Neural progenitor cell (in vitro differentiated cells): Measurements from ENCODE around the gene SART1. TPM values are rescaled to one million over a fixed set of nuclear protein-coding genes. Genes with fewer than 3 reads are reported as not detected.

ENCODE experiments used
- DNase-seq: peaks from one replicate; pipeline ENCODE4 v3.0.0-alpha.2; 2016; ENCODE audit warnings: low spot score
- H2AFZ ChIP-seq: fragments of 200-600 bp; sonication (generic); replicated peaks from 2 replicates; pipeline ENCODE4 v1.6.1; 2016; ENCODE audit warnings: antibody characterized with exemption
- H3F3A ChIP-seq: fragments of 200-600 bp; sonication (generic); 2 replicates; pipeline ENCODE4 v1.6.1; 2016; ENCODE audit warnings: antibody characterized with exemption, low read depth
- H3K27ac ChIP-seq: fragments of 200-600 bp; sonication (generic); 2 replicates; pipeline ENCODE4 v1.5.1; 2016; ENCODE audit warnings: mild to moderate bottlenecking
- H3K27me3 ChIP-seq: fragments of 200-600 bp; sonication (generic); 2 replicates; pipeline ENCODE4 v1.6.1; 2016; ENCODE audit warnings: mild to moderate bottlenecking, moderate library complexity
- H3K36me3 ChIP-seq: fragments of 200-600 bp; sonication (generic); 2 replicates; pipeline ENCODE4 v1.5.1; 2016
- H3K4me1 ChIP-seq: fragments of 200-600 bp; sonication (generic); 2 replicates; pipeline ENCODE4 v1.6.1; 2016; ENCODE audit warnings: mixed run types
- H3K4me2 ChIP-seq: fragments of 200-600 bp; sonication (generic); 2 replicates; pipeline ENCODE4 v1.6.1; 2016
- H3K4me3 ChIP-seq: fragments of 200-600 bp; sonication (generic); 2 replicates; pipeline ENCODE4 v1.5.1; 2016
- H3K79me2 ChIP-seq: fragments of 200-600 bp; sonication (generic); 2 replicates; pipeline ENCODE4 v1.6.1; 2016; ENCODE audit warnings: low read depth
- H3K9ac ChIP-seq: fragments of 200-600 bp; sonication (generic); 2 replicates; pipeline ENCODE4 v1.6.1; 2016
- H3K9me3 ChIP-seq: fragments of 200-600 bp; sonication (generic); 2 replicates; pipeline ENCODE4 v1.5.1; 2016; ENCODE audit warnings: low read depth
- H4K20me1 ChIP-seq: fragments of 200-600 bp; sonication (generic); 2 replicates; pipeline ENCODE4 v1.6.1; 2016; ENCODE audit warnings: low read depth
- H3K27ac Mint-ChIP-seq: 3 replicates; pipeline ENCODE4 v1.8.0; 2021; ENCODE audit warnings: mixed read lengths
- H3K27me3 Mint-ChIP-seq: 2 replicates; pipeline ENCODE4 v1.8.0; 2022; ENCODE audit warnings: low read depth, mild to moderate bottlenecking, inconsistent platforms, moderate library complexity, mixed read lengths; ENCODE audit not compliant: insufficient read depth
- H3K36me3 Mint-ChIP-seq: 3 replicates; pipeline ENCODE4 v1.8.0; 2021; ENCODE audit warnings: mixed read lengths
- H3K4me1 Mint-ChIP-seq: 3 replicates; pipeline ENCODE4 v1.8.0; 2021; ENCODE audit warnings: mixed read lengths
- H3K4me3 Mint-ChIP-seq: 3 replicates; pipeline ENCODE4 v1.8.0; 2021; ENCODE audit warnings: mild to moderate bottlenecking, moderate library complexity, mixed read lengths
- H3K9me3 Mint-ChIP-seq: 3 replicates; pipeline ENCODE4 v1.8.0; 2020; ENCODE audit warnings: mixed read lengths
- CTCF ChIP-seq: fragments of 200-600 bp; sonication (generic); IDR thresholded peaks from 2 replicates; pipeline ENCODE4 v1.5.1; 2017; ENCODE audit warnings: antibody characterized with exemption, mild to moderate bottlenecking
- EZH2 ChIP-seq: fragments of 200-600 bp; sonication (generic); IDR thresholded peaks from 2 replicates; pipeline ENCODE4 v1.6.1; 2017; ENCODE audit warnings: antibody characterized with exemption, mild to moderate bottlenecking, moderate library complexity
- EZH2phosphoT487 ChIP-seq: fragments of 200-600 bp; sonication (generic); IDR thresholded peaks from 2 replicates; pipeline ENCODE4 v1.6.1; 2017; ENCODE audit warnings: antibody characterized with exemption
- total RNA-seq: library from RNA; depleted of rRNA; stranded (reverse); fragments of >200 nt; gene quantifications from 2 replicates; pipeline ENCODE4 v1.2.3, GENCODE V29; 2015; ENCODE audit warnings: low replicate concordance

Gene SART1
- total RNA-seq, 1 donor from 2014 or later, result 8.6 TPM

DNA sequence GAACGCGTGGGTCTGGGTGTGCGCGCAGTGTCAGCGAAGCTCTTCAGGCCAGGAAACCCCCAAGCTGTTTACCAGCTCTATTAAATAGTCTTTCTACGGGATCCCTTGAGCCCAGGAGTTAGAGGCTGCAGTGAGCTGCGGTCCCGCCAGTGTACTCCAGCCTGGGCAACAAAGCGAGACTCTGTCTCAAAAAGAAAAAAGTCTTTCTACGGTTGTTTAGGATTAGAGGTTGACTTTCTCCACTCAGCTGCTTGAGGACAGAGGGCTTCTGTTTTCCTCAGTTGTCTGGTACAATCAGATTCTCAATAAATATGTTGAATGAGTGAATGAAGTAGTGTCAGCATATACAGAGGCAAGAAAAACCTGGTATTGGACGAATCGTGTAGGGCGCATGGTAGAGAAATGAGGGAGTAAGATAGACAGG lies 619 bp downstream of the SART1 start:
- Histone ChIP-seq H2AFZ (no peak overlapping the region), H4K20me1 (peaks cover 18% of the 10 kb centered on the region), H3K4me1 (peaks cover 9% of the 10 kb centered on the region), H3K36me3 (no peaks in the 10 kb centered on the region), H3K27ac (no peak overlapping the region), H3K4me3 (peak overlapping the region; percentile 93), H3K4me2 (peak overlapping the region; percentile 88), H3K27me3 (no peaks in the 10 kb centered on the region), H3K9ac (peak overlapping the region; percentile 87), H3K79me2 (peaks cover 31% of the 10 kb centered on the region), H3F3A (peaks cover 4% of the 10 kb centered on the region), H3K9me3 (no peaks in the 10 kb centered on the region)
- no peak for DNase-seq
- H3K9me3 Mint-ChIP-seq, result no peaks in the 10 kb centered on the region
- peaks cover 24% of the 10 kb centered on the region for H3K4me1 Mint-ChIP-seq
- peak overlapping the region; percentile 3 for H3K27ac Mint-ChIP-seq
- H3K36me3 Mint-ChIP-seq, result peaks cover 19% of the 10 kb centered on the region
- peaks cover 4% of the 10 kb centered on the region for H3K27me3 Mint-ChIP-seq
- peak overlapping the region; percentile 98 for H3K4me3 Mint-ChIP-seq
- TF ChIP-seq CTCF (no peak), EZH2 (no peak), EZH2phosphoT487 (no peak)

DNA sequence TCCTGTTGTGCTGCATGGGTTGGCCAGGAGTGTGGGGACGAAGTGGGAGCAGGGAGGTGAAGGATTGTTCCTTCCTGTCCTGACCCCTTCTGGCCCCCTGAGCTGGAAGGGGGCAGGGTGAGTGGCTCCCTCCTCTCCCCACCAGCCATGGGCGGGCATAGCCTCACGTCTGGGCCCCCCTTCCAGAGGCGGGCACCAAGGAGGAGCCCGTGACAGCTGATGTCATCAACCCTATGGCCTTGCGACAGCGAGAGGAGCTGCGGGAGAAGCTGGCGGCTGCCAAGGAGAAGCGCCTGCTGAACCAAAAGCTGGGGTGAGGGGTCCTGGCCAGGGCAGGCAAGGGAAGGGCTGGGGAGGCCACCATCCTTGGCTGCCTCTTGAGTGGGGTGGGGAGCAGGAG lies 3.4 kb downstream of the SART1 start:
- TF ChIP-seq CTCF (no peak), EZH2 (no peak), EZH2phosphoT487 (no peak)
- H3K4me2 ChIP-seq, result no peak overlapping the region
- H3K79me2 ChIP-seq, result peaks cover 31% of the 10 kb centered on the region
- H4K20me1 ChIP-seq, result peaks cover 18% of the 10 kb centered on the region
- H3K4me1 ChIP-seq, result peaks cover 9% of the 10 kb centered on the region
- no peaks in the 10 kb centered on the region for H3K27me3 ChIP-seq
- no peak overlapping the region for H3K27ac ChIP-seq
- Mint-ChIP-seq H3K4me1 (peaks cover 25% of the 10 kb centered on the region), H3K27ac (no peak overlapping the region), H3K27me3 (peaks cover 4% of the 10 kb centered on the region), H3K4me3 (peak overlapping the region; percentile 98), H3K36me3 (peaks cover 30% of the 10 kb centered on the region), H3K9me3 (no peaks in the 10 kb centered on the region)
- H3K4me3 ChIP-seq, result no peak overlapping the region
- H3K9ac ChIP-seq, result no peak overlapping the region
- no peak for DNase-seq
- no peaks in the 10 kb centered on the region for H3K9me3 ChIP-seq
- no peaks in the 10 kb centered on the region for H3K36me3 ChIP-seq
- no peak overlapping the region for H2AFZ ChIP-seq
- peaks cover 4% of the 10 kb centered on the region for H3F3A ChIP-seq

GRCh38 chr11:65965986-65966762 lies 4.6 kb downstream of the SART1 start:
- peaks cover 37% of the 10 kb centered on the region for H3K36me3 Mint-ChIP-seq
- H3K9me3 Mint-ChIP-seq, result no peaks in the 10 kb centered on the region
- Histone ChIP-seq H3K9me3 (no peaks in the 10 kb centered on the region), H3K4me2 (no peak overlapping the region), H3K9ac (no peak overlapping the region), H3F3A (peaks cover 1% of the 10 kb centered on the region), H3K27me3 (no peaks in the 10 kb centered on the region), H3K27ac (no peak overlapping the region), H3K4me3 (no peak overlapping the region), H2AFZ (no peak overlapping the region), H3K79me2 (peaks cover 31% of the 10 kb centered on the region), H4K20me1 (peaks cover 18% of the 10 kb centered on the region), H3K36me3 (no peaks in the 10 kb centered on the region), H3K4me1 (peaks cover 9% of the 10 kb centered on the region)
- no peak for DNase-seq
- no peak overlapping the region for H3K4me3 Mint-ChIP-seq
- TF ChIP-seq CTCF (no peak), EZH2phosphoT487 (no peak), EZH2 (no peak)
- H3K27me3 Mint-ChIP-seq, result peaks cover 4% of the 10 kb centered on the region
- H3K4me1 Mint-ChIP-seq, result peaks cover 29% of the 10 kb centered on the region
- H3K27ac Mint-ChIP-seq, result no peak overlapping the region
